ENCODE measurements around the gene EXOC6. TPM values are rescaled to one million over a fixed set of nuclear protein-coding genes. Genes with fewer than 3 reads are reported as not detected.

EXOC6 gene
- total and polyA plus RNA-seq, 2 of the 13 experiments (the other 11 are each of a cell fraction or from before 2014, with no cell fraction given) = 22.2 to 29.2 TPM

- no peak for TF ChIP-seq ZBTB4 (CRISPR knock-in tag; IDR thresholded peaks at IDR 0.05; ENCODE audit: borderline replicate concordance)
- no peak for TF ChIP-seq ZNF367 (CRISPR knock-in tag; IDR thresholded peaks at IDR 0.05; ENCODE audit: borderline replicate concordance)
- TF ChIP-seq FOXP4 (CRISPR knock-in tag; IDR thresholded peaks at IDR 0.05) = peak; percentile 60
- no peak for TF ChIP-seq ZFP36L1 (CRISPR knock-in tag; IDR thresholded peaks at IDR 0.05)
- TF ChIP-seq GZF1 (CRISPR knock-in tag; IDR thresholded peaks at IDR 0.05) = no peak
- TF ChIP-seq ZBTB10 (CRISPR knock-in tag; IDR thresholded peaks at IDR 0.05; ENCODE audit: borderline replicate concordance) = peak; percentile 30; the same call in 1 of the 2 replicates
- TF ChIP-seq ZBTB39 (CRISPR knock-in tag; IDR thresholded peaks at IDR 0.05) = no peak
- no peak for TF ChIP-seq SMARCC2 (IDR thresholded peaks at IDR 0.05)
- no peak for TF ChIP-seq ZNF138 (CRISPR knock-in tag; IDR thresholded peaks at IDR 0.05; ENCODE audit: low read depth)
- 0 out of 2 replicates have a peak, but pooled peaks have one; percentile 57 for TF ChIP-seq TFE3 (CRISPR knock-in tag; IDR thresholded peaks at IDR 0.05)
- no peak for TF ChIP-seq DNMT3B (CRISPR knock-in tag; conservative IDR thresholded peaks at IDR 0.05)
- TF ChIP-seq ZNF121 (CRISPR knock-in tag; IDR thresholded peaks at IDR 0.05) = no peak
- no peak for TF ChIP-seq ZNF280B (CRISPR knock-in tag; IDR thresholded peaks at IDR 0.05; ENCODE audit: borderline replicate concordance)
- 0 out of 2 replicates have a peak, but pooled peaks have one; percentile 24 for TF ChIP-seq ESRRA (CRISPR knock-in tag; IDR thresholded peaks at IDR 0.05; ENCODE audit: low read depth)
- TF ChIP-seq MED13 (CRISPR knock-in tag; IDR thresholded peaks at IDR 0.05) = no peak
These were observed 223.4 kb downstream of the EXOC6 start (continued) for GRCh38 chr10:93071674-93072224.
